Pancreas (tissue), 10 donors: ENCODE measurements around the gene MT1G. TPM values are rescaled to one million over a fixed set of nuclear protein-coding genes. Genes with fewer than 3 reads are reported as not detected.

Experiments
- ATAC-seq, 4 donors: fragments of 200-7000 bp; cut with Tn5 transposase; one replicate each; pipeline versions ENCODE4 v1.8.0 to v1.9.1; 2020; ENCODE audit warnings: mild to moderate bottlenecking in 4 of 4, moderate library complexity in 4 of 4
- DNase-seq, 6 donors: peaks; one replicate each; pipeline ENCODE4 v3.0.0-alpha.2; 2020
- FAIRE-seq: peaks from 2 replicates; lab custom pipeline; 2012; peaks lifted over from hg19 to GRCh38; lab: Jason Lieb, UNC
- H3K27ac ChIP-seq, 4 donors: fragments of 200-600 bp; sonication (generic); 1 replicate in 3 of 4; 2 replicates in 1 of 4; pipeline versions ENCODE4 v1.5.0 to v1.8.0; 2020
- H3K27me3 ChIP-seq, 4 donors: fragments of 200-600 bp; one replicate each; pipeline ENCODE4 v1.8.0; 2021
- H3K36me3 ChIP-seq, 3 donors: fragments of 200-600 bp; sonication (generic) in 1 of 3; one replicate each; pipeline versions ENCODE4 v1.5.0 to v1.8.0; 2020 to 2021
- H3K4me1 ChIP-seq, 3 donors: fragments of 200-600 bp; one replicate each; pipeline ENCODE4 v1.8.0; 2021
- H3K4me3 ChIP-seq, 4 donors: fragments of 200-600 bp; sonication (generic) in 2 of 4; one replicate each; pipeline versions ENCODE4 v1.5.0 to v1.8.0; 2020 to 2021
- H3K9me3 ChIP-seq, 4 donors: fragments of 200-600 bp; one replicate each; pipeline ENCODE4 v1.8.0; 2021
- WGBS, 2 donors: extraction: QIAGEN DNeasy Blood & Tissue Kit; methylation state at CpG; one replicate each; pipeline ENCODE4 v1.1.7; 2013; 5-methylcytosine and 5-hydroxymethylcytosine counted together
- intact Hi-C, 3 donors: fragments of 100-400 bp; cut with DNase I; formaldehyde crosslinking; loops; one replicate each; pipeline versions ENCODE4 v1.11.1 to v1.14.2; 2022
- polyA plus RNA-seq, 2 donors: library from polyadenylated mRNA; stranded (reverse); fragments of 200-250 nt; gene quantifications; one replicate each; pipeline ENCODE4 v1.2.3, GENCODE V29; 2013
- total RNA-seq, 6 donors: library from RNA; stranded (reverse); fragmentation: NEBNext Ultra II Directional in 4 of 6; extraction: Animal tissue kit (Norgen Biotek cat#: 25700) in 4 of 6; gene quantifications; one replicate each; pipeline versions ENCODE4 v1.2.1 to v1.2.4, GENCODE V29; 2021 to 2023
- TF ChIP-seq, protein P1 (sequence below), 4 donors: fragments of 200-600 bp; sonication (generic) in 3 of 4; IDR thresholded peaks; one replicate each; pipeline versions ENCODE4 v1.5.0 to v1.8.0; 2021; ENCODE audit warnings: antibody characterized with exemption in 4 of 4
- donor health status: healthy with polysubstance abuse.
- donor health status: DM: no; HTN: no; CAD: no; lungs with moderate emphysema.
- donor health status: DM: no; HTN: no; CAD: no.
- donor health status: control.
- donor health status: control.
- donor health status: Bipolar disorder and iron deficiency.
- donor health status: DM: yes; HTN: yes; CAD: no.
- donor health status: DM: no; HTN: no; CAD: no.
- donor health status: DM: no; HTN: no; CAD: no.
- donor health status: DM: yes; HTN: yes; CAD: no.

Gene MT1G
- total and polyA plus RNA-seq, 8 donors, result 76.9 to 766 (median 195) TPM

DNA sequence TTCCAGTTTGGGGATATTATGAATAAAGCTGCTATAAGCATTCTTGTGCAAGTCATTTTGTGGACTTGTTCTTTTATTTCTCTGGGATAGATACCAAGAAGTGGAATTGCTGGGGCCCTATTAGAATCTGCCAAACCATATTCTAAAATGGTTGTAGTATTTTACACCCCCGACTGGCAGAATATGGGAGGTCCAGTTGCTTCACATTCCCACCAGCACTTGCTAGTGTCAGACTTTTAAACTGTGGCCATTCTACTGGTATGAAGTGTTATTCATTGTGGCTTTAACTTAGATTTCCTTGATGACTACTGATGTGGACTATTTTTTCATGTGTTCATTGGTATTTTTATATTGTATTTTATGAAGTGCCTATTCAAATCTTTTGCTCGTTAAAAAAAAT lies 44.0 kb upstream of the MT1G start:
- Histone ChIP-seq H3K27ac (no peak overlapping the region), H3K36me3 (no peaks in the 10 kb centered on the region), H3K27me3 (no peaks in the 10 kb centered on the region), H3K4me1 (no peaks in the 10 kb centered on the region), H3K9me3 (no peaks in the 10 kb centered on the region), H3K4me3 (no peak overlapping the region)
- intact Hi-C loops, result no loop called here
- 73 to 87% methylated on average over 2 of the region's 2 CpGs for WGBS, 2 donors
- no peak for ATAC-seq
- DNase-seq, result no peak
- TF ChIP-seq, protein P1, sequence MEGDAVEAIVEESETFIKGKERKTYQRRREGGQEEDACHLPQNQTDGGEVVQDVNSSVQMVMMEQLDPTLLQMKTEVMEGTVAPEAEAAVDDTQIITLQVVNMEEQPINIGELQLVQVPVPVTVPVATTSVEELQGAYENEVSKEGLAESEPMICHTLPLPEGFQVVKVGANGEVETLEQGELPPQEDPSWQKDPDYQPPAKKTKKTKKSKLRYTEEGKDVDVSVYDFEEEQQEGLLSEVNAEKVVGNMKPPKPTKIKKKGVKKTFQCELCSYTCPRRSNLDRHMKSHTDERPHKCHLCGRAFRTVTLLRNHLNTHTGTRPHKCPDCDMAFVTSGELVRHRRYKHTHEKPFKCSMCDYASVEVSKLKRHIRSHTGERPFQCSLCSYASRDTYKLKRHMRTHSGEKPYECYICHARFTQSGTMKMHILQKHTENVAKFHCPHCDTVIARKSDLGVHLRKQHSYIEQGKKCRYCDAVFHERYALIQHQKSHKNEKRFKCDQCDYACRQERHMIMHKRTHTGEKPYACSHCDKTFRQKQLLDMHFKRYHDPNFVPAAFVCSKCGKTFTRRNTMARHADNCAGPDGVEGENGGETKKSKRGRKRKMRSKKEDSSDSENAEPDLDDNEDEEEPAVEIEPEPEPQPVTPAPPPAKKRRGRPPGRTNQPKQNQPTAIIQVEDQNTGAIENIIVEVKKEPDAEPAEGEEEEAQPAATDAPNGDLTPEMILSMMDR (IDR thresholded peaks at IDR 0.05), result no peak
- no peak for FAIRE-seq

DNA sequence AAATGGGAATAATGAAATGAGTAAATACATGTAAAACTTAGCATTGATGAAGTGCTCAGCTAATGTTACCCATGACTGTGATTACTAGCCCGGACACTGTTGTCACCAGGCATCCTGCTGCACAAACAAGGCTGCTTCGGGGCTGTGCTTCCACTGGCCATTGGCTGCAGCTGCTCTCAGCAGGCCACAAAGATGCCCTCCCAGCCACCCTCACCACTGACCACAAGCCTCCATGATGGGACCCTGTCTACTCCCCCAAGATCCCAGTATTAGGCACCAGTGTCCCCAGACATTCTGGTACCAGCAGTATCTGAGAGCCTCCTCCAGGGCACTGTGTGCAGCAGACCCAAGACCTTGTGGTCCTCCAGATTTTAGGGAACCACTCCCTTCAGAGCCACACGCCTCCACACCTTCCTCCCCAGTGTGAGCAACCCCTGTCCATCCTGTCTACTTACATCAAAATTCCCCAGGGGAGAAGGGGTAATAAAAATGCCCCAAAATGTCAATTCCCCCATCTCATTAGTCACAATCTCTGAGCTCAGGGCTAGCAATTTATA lies 42.4 kb upstream of the MT1G start:
- no peaks in the 10 kb centered on the region for H3K27me3 ChIP-seq
- no peak for ATAC-seq
- no peak overlapping the region for H3K4me3 ChIP-seq
- 67 to 91% methylated on average over 3 of the region's 3 CpGs for WGBS, 2 donors
- no peak for FAIRE-seq
- DNase-seq, result no peak
- no peaks in the 10 kb centered on the region for H3K9me3 ChIP-seq
- no peak overlapping the region for H3K27ac ChIP-seq
- intact Hi-C loops, result no loop called here
- no peaks in the 10 kb centered on the region for H3K36me3 ChIP-seq
- H3K4me1 ChIP-seq, result no peaks in the 10 kb centered on the region
- TF ChIP-seq, protein P1 (IDR thresholded peaks at IDR 0.05), result no peak

DNA sequence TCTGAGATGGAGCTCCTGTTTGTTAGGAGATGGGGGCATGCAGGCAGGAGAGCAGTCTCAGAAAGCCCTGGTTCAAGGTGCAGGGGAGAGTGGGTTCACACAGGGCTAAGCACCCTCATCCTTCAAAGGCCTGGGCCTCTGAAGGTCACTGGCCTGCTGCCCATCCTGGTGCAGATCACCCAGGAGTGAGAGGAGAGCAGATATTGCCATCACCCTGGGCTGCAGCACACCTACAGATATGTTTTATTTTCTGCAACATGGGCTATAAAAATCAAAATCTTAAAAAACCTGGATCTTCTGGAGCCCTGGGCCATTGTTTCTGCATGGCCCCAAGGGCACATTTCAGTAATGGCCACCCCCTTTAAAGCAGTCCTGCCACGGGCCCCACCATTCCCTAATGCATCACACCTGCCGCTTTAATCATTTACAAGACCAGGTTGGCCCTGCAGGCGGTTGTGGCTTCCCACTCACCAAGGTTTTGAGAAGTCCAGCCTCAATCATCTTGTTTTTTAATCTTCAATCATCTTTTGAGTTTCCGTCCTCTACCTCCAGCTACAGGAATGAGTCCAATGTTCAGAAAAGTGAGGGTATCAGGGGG lies 41.7 kb upstream of the MT1G start:
- WGBS, 2 donors, result 78 to 83% methylated on average over 4 of the region's 4 CpGs
- no peak overlapping the region for H3K4me3 ChIP-seq
- H3K4me1 ChIP-seq, result no peaks in the 10 kb centered on the region
- H3K27ac ChIP-seq, result no peak overlapping the region
- H3K36me3 ChIP-seq, result no peaks in the 10 kb centered on the region
- DNase-seq (no peak), ATAC-seq (no peak), FAIRE-seq (no peak)
- TF ChIP-seq, protein P1 (IDR thresholded peaks at IDR 0.05), result no peak
- no peaks in the 10 kb centered on the region for H3K9me3 ChIP-seq
- no peaks in the 10 kb centered on the region for H3K27me3 ChIP-seq
- intact Hi-C loops, result loop anchor here in 1 of 3 donors (10.0 kb wide), 1 partner anchor 125 kb away; the partner anchor contains the start of gene MT3

DNA sequence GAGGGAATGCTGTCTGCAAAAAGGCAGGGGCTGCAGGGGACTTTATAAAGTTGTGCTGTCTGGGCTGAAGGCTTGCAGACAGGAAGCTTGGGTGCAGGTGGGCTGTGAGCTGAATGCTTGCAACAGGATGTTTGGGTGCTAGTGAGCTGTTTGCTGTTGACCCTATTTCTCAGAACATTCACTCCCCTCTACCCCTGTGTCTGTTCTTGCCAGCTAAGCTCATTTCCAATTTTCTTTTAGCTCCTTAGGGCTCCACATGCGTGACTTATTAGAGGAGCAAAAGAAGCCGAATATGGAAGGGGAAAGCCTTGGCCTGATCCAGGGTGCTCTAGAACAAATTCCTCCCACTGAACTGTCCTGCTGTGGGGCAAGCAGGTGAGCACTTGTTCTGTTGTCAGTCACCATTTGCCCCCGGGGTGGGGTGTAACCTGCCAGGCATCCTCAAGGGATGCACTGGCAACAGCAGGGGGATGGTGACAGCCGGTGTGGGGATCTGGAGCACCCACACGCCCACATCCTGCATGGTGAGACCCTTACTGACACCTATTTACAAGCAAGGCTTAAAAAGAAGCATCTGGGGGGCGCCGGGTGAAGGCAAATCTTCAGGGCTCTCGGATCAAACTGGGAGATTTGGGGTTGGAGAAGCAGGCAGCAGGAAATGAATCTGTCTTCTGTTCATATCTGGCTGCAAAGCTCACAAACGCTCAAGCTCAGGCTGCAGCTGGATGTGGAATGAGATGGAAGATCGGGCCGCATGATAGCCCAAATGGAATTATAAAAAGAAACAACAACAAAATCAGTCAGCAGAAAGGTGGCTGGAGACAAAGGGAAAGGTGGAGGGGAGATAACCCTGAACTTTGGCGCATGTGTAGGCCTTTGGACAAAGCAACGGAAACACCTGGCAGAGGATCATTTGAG lies 40.9 kb upstream of the MT1G start:
- ATAC-seq, result no peak
- intact Hi-C loops, result loop anchor here in 1 of 3 donors (10.0 kb wide), 1 partner anchor 124 kb away; the partner anchor contains the start of gene MT3
- Histone ChIP-seq H3K4me3 (no peak overlapping the region), H3K9me3 (no peaks in the 10 kb centered on the region), H3K4me1 (no peaks in the 10 kb centered on the region), H3K27ac (no peak overlapping the region), H3K36me3 (no peaks in the 10 kb centered on the region), H3K27me3 (no peaks in the 10 kb centered on the region)
- FAIRE-seq, result no peak
- TF ChIP-seq, protein P1 (IDR thresholded peaks at IDR 0.05), result no peak
- no peak for DNase-seq
- 65 to 74% methylated on average over 13 of the region's 13 CpGs for WGBS, 2 donors
